ENCODE results near the gene SH3GLB2.
"Not testable (repeated sequence)": the region's sequence is repeated elsewhere in the genome, so short reads cannot be mapped to it uniquely, and the experiment has no call there.

The SH3GLB2 gene

GRCh38 chr9:129014608-129015007, 13.5 kb downstream of the SH3GLB2 start:
- DNase-seq (ENCODE audit: low read depth in 2 of 2): no peak

- DNase-seq (ENCODE audit: low read depth in 2 of 2): no peak
Observed at GRCh38 chr9:129014124-129014523, 14.0 kb downstream of the SH3GLB2 start.

- DNase-seq (ENCODE audit: low read depth in 2 of 2): no peak
Observed at GRCh38 chr9:129013674-129014073, 14.5 kb downstream of the SH3GLB2 start.

GRCh38 chr9:129012893-129013448, 15.2 kb downstream of the SH3GLB2 start:
- DNase-seq (ENCODE audit: low read depth in 2 of 2): no peak

- DNase-seq (ENCODE audit: low read depth in 2 of 2): no peak
Observed at GRCh38 chr9:129012343-129012742, 15.8 kb downstream of the SH3GLB2 start.

DNA sequence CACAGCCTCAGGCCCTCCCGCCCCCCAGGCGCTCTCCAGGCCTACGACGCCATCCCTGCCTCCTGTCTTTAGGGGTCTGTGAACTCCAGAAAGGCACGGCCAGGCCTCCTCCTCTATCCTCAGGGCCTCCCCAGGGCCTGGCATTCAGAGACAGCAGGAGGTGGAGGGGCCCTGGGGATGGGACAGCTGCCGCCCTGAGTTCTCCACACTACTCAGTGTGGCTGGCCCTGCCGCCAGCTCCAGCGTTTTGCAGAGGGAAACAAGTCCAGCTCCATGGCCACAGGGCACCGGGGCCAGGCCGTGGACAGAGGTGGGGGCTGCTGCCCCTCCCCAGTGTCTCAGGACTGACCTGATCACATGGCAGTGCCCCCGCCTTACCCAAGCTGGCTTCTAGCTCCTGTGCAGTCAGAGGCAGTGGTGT, 16.4 kb downstream of the SH3GLB2 start:
- DNase-seq (ENCODE audit: low read depth in 2 of 2): no peak

GRCh38 chr9:129011170-129011569, 17.0 kb downstream of the SH3GLB2 start:
- no peak for DNase-seq (ENCODE audit: low read depth in 2 of 2)

GRCh38 chr9:129010267-129010975, 17.7 kb downstream of the SH3GLB2 start:
- DNase-seq (ENCODE audit: low read depth in 2 of 2): no peak

DNA sequence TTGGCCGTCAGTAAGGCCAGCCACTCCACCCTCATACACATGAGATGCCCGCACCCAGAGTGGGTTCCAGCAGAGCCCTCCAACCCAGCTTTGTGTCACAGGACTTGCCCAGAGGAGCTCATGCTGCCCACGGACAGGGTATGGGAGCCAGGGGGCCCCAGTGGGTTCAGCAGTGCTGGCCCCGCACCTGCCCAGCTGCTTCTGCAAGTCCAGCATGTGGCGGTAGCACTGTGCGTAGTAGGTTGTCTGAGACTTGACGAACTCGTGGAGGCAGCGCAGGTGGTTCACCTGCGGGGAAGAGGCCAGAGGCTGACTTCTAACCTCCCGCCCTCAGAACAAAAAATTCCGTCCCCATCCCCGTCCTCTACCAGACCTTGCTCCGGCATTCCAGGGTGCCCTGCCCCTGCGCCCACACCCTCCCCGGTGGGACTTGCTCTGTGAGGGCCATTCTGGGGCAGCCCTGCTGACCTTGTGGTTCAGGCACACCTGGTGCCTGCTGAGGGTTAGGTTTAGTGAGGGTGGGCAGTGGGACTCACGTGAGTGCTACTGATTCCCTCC, 18.5 kb downstream of the SH3GLB2 start:
- no peak for DNase-seq (ENCODE audit: low read depth in 2 of 2)

GRCh38 chr9:129008986-129009583, 19.0 kb downstream of the SH3GLB2 start:
- DNase-seq (ENCODE audit: low read depth in 2 of 2): no peak

DNA sequence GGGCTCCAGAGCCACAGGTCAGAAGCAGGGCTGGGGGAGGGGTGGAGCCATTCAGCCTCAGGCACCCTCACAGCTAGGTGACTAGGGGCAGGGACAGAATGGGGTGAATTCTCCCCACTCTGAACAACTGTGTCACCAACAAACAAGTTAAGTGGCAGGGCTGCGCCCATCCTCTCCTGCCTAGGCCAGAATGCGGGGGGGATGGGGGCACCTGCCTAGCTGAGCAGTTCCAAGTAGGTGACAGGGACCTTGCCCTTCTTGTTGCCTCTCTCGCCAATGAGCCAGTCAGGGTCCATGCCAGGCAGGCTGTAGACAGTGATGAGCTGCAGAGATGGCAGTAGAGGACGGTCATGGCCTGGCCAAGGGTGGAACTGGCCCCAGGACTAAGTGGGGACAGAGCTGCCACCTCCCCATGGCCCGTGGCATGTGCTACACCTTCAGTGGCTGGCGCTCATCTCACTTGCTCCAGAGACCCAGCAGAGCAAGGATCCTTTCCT, 19.6 kb downstream of the SH3GLB2 start:
- no peak for DNase-seq (ENCODE audit: low read depth in 2 of 2)

DNA sequence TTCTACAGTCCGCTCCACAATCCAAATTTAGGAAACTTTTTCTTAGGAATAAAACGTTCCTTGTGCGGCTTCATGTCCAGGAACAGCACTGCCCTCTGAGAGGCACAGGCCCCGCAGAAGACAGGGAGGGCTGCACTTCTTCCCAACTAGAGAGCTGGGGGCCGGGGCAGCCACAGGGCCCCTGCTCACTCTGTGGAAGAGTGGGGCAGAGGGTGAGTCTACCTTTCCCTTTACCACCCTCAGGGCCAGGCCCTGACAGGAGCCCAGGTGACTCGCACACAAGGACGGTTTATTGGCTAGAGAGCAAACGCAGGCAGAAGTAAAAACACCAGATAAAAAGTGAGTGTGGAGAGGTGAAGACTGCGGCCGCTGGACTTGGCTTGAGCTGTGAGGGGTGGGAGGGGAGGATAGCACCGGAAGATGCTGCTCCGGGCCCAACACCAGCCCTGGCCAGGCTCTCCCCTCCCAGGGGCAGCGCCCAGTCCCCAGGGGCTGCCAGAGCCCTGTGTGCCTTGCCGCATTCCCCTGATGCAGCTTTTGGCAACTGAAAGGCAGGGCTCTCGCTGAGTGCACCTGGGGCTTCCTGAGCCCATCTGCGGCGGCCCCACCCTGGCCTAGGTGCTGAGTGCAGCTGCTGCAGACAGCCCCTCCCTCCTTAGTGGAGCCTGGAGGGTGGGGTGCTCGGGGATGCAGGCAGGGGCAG, 20.2 kb downstream of the SH3GLB2 start:
- no peak for DNase-seq (ENCODE audit: low read depth in 2 of 2)

GRCh38 chr9:129007035-129007765, 20.9 kb downstream of the SH3GLB2 start:
- DNase-seq (ENCODE audit: low read depth in 2 of 2): no peak

GRCh38 chr9:129006328-129007034, 21.6 kb downstream of the SH3GLB2 start:
- DNase-seq (ENCODE audit: low read depth in 2 of 2): peak; percentile 24 to 32

GRCh38 chr9:129005336-129005997, 22.7 kb downstream of the SH3GLB2 start:
- DNase-seq (ENCODE audit: low read depth in 2 of 2): no peak

GRCh38 chr9:129004173-129004572, 24.0 kb downstream of the SH3GLB2 start:
- not testable (repeated sequence) for DNase-seq (ENCODE audit: low read depth in 2 of 2)

DNA sequence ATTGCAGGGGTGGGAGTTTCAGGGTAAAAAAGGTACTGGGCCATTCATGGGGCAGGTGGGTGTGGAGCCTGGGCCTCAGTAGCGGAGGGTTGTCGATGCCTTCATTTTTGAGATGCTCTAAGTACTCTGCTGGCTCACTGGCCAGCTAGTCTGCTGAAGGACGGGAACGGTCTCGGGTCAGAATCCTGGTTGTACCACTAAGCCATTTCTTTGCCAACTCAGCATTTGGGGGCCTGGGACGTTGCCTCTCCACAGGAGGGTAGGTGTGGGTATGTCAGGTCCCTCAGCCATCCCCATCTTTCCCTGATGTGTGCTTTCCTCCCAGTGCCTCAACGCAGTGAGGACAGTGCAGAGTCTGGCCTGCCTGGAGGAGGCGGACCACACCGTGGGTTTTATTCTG, 25.1 kb downstream of the SH3GLB2 start:
- no peak for DNase-seq (ENCODE audit: low read depth in 2 of 2)

GRCh38 chr9:129001504-129002325, 26.4 kb downstream of the SH3GLB2 start:
- DNase-seq (ENCODE audit: low read depth in 2 of 2): no peak

DNA sequence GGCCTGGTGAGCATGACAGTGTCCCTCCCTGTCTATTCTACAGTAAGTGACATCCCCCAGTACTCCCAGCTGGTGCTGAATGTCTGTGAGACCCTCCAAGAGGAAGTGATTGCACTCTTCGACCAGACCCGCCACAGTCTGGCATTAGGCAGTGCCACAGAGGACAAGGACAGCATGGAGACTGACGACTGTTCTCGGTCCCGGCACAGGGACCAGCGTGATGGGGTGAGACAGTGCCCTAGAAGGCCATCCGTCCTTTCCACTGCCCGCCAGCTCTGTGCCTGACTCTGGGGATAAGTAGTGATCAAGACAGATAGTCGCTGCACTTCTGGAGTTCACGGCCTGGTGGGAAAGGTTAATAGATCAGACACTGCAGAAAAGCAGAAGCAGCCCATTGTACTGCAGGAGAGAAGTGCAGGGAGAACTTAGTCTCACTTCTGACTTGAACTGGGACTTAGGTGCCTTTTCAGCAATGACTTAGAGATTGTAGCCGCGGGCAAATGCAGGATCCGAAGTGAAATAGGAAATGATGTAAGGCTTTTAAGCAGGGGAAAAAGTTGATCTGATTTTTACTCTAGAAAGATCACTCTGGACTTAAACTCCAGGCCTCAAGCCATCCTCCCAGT, 28.4 kb downstream of the SH3GLB2 start:
- DNase-seq (ENCODE audit: low read depth in 2 of 2): no peak

Data from fibroblast of skin of left quadriceps (primary cell).